Calu3 (cell line): Measurements from ENCODE around the gene FUBP3. TPM values are rescaled to one million over a fixed set of nuclear protein-coding genes. Genes with fewer than 3 reads are reported as not detected.
"Not testable (repeated sequence)": the region's sequence is repeated elsewhere in the genome, so short reads cannot be mapped to it uniquely, and the experiment has no call there.

Experiments
- BruUV-seq: library from RNA; stranded (reverse); fragments of 400-500 nt; replicated peaks from 2 replicates; lab custom pipeline; 2021; lab: Mats Ljungman, UMichigan
- CTCF ChIA-PET: fragments of 300-600 bp; sonication (Branson Sonifier 250); formaldehyde crosslinking; loops from one replicate; lab custom pipeline; 2022; ENCODE audit warnings: antibody characterized with exemption; lab: Charles Lee
- DNase-seq: peaks from one replicate; pipeline ENCODE4 v3.0.0; 2022
- H3K27ac Mint-ChIP-seq: one replicate; pipeline ENCODE4 v1.8.0; 2022; ENCODE audit warnings: mixed read lengths; ENCODE audit not compliant: unreplicated experiment
- H3K27me3 Mint-ChIP-seq: one replicate; pipeline ENCODE4 v1.8.0; 2022; ENCODE audit warnings: mixed read lengths; ENCODE audit not compliant: unreplicated experiment
- H3K36me3 Mint-ChIP-seq: one replicate; pipeline ENCODE4 v1.8.0; 2022; ENCODE audit warnings: mild to moderate bottlenecking, moderate library complexity, mixed read lengths; ENCODE audit not compliant: insufficient read depth, unreplicated experiment
- H3K4me1 Mint-ChIP-seq: one replicate; pipeline ENCODE4 v1.8.0; 2022; ENCODE audit warnings: mild to moderate bottlenecking, low read depth, mixed read lengths; ENCODE audit not compliant: unreplicated experiment
- H3K4me3 Mint-ChIP-seq: one replicate; pipeline ENCODE4 v1.8.0; 2022; ENCODE audit warnings: mild to moderate bottlenecking, low read depth, moderate library complexity, mixed read lengths; ENCODE audit not compliant: unreplicated experiment
- H3K9me3 Mint-ChIP-seq: one replicate; pipeline ENCODE4 v1.8.0; 2022; ENCODE audit warnings: low read depth, mixed read lengths; ENCODE audit not compliant: unreplicated experiment
- CTCF ChIP-seq: fragments of 200-600 bp; IDR thresholded peaks from one replicate; pipeline ENCODE4 v1.8.0; 2022; ENCODE audit warnings: antibody characterized with exemption; ENCODE audit not compliant: unreplicated experiment
- intact Hi-C: fragments of 100-400 bp; cut with micrococcal nuclease; formaldehyde crosslinking; loops from one replicate; pipeline ENCODE4 v1.10.0; 2022; ENCODE audit not compliant: unreplicated experiment
- total RNA-seq: library from RNA; stranded (reverse); gene quantifications from 2 replicates; pipeline ENCODE4 v1.2.3, GENCODE V29; 2022

FUBP3 gene
- total RNA-seq, 1 experiment from 2014 or later, result 51.0 TPM

GRCh38 chr9:130556396-130557076 lies 22.8 kb upstream of the FUBP3 start:
- no TSS peak for BruUV-seq
- intact Hi-C loops, result no loop called here
- DNase-seq, result no peak
- H3K27ac Mint-ChIP-seq, result no peak overlapping the region
- no peaks in the 10 kb centered on the region for H3K9me3 Mint-ChIP-seq
- CTCF ChIA-PET, result interaction anchor here (0.7 kb wide), 1 partner anchor 388 kb away, joined by 3 read pairs; no protein-coding TSS in a partner anchor
- H3K36me3 Mint-ChIP-seq, result no peaks in the 10 kb centered on the region
- H3K27me3 Mint-ChIP-seq, result peaks cover 10% of the 10 kb centered on the region
- no peaks in the 10 kb centered on the region for H3K4me1 Mint-ChIP-seq
- no peak overlapping the region for H3K4me3 Mint-ChIP-seq
- no peak for TF ChIP-seq CTCF

DNA sequence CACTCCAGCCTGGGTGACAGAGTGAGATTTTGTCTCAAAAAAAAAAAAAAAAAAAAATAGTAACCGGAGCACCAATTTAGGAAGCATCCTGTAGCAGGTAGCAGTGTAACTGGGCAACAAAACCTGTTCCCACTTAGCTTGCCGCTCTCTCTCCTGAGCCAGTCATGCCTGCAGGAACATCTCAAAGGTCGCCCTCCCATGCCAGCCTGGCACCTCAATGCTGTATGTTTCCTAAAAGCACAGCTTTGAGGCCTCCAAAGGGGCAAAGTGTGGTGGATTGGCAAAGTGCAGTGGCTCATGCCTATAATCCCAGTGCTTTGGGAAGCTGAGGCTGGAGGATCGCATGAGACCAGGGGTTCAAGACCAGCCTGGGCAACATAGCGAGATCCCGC lies 22.3 kb upstream of the FUBP3 start:
- CTCF ChIA-PET, result interaction anchor here (0.7 to 0.9 kb wide), 2 partner anchors 12 to 387 kb away, joined by 3 read pairs; no protein-coding TSS in a partner anchor
- Mint-ChIP-seq H3K4me3 (no peak overlapping the region), H3K27ac (no peak overlapping the region), H3K36me3 (no peaks in the 10 kb centered on the region), H3K9me3 (no peaks in the 10 kb centered on the region), H3K4me1 (no peaks in the 10 kb centered on the region), H3K27me3 (peaks cover 13% of the 10 kb centered on the region)
- BruUV-seq, result no TSS peak
- DNase-seq, result no peak
- intact Hi-C loops, result no loop called here
- no peak for TF ChIP-seq CTCF

DNA sequence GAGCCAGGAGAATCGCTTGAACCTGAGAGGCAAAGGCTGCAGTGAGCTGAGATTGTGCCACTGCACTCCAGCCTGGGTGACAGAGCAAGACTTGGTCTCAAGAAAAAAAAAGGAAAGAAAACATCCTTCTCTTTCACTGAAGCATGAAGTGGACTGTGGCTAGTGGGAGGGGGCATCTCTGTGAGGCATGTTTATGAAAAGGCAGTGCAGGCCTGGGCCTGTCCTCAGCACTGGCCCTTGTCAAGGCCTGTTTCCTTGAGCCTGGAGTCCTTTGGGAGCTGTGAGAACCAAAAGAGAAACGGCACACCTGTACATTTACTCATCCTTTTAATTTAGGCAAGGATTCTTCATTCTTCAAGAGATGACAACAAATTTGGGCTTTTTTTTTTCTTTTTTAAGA lies 18.3 kb upstream of the FUBP3 start:
- BruUV-seq, result no TSS peak
- Mint-ChIP-seq H3K36me3 (no peaks in the 10 kb centered on the region), H3K4me1 (no peaks in the 10 kb centered on the region), H3K27me3 (peaks cover 23% of the 10 kb centered on the region), H3K4me3 (no peak overlapping the region), H3K27ac (no peak overlapping the region), H3K9me3 (no peaks in the 10 kb centered on the region)
- CTCF ChIA-PET, result no interaction called here
- intact Hi-C loops, result no loop called here
- no peak for DNase-seq
- no peak for TF ChIP-seq CTCF

DNA sequence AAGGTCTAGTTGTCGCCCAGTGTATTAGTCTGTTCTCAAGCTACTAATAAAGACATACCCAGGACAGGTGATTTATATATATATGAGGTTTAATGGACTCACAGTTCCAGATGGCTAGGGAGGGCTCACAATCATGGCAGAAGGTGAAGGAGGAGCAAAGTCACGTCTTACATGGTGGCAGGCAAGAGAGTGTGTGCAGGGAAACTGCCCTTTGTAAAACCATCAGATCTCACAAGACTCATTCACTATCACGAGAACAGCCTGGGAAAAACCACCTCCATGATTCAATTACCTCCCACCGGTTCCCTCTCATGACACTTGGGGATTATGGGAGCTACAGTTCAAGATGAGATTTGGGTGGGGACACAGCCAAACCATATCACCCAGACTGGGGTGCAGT lies 16.9 kb upstream of the FUBP3 start:
- H3K36me3 Mint-ChIP-seq, BruUV-seq, DNase-seq, intact Hi-C loops, H3K9me3 Mint-ChIP-seq, CTCF ChIA-PET, H3K4me3 Mint-ChIP-seq, H3K4me1 Mint-ChIP-seq, H3K27ac Mint-ChIP-seq: not testable (repeated sequence)
- peaks cover 23% of the 10 kb centered on the region for H3K27me3 Mint-ChIP-seq

DNA sequence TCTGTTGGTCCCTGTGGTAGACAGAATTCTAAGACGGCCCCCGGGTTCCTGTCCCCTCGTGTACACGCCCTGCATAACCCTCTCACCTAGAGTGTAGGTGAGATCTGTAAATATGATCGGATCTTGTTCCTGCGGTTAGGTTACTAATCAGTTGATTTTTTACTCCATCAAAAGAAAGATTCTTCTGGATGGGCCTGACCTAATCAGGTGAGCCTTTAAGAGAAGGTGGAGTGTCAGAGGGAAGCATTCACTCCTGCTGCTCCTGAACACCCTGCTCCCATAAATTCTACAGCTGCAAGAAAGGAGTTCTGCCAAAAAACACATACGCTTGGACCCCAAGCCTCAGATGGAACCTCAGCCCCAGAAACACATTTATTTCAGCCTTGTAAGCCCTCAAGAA lies 15.6 kb upstream of the FUBP3 start:
- intact Hi-C loops, result no loop called here
- Mint-ChIP-seq H3K4me1 (no peaks in the 10 kb centered on the region), H3K4me3 (no peak overlapping the region), H3K27ac (no peak overlapping the region), H3K9me3 (no peaks in the 10 kb centered on the region), H3K27me3 (peaks cover 19% of the 10 kb centered on the region), H3K36me3 (no peaks in the 10 kb centered on the region)
- CTCF ChIA-PET, result no interaction called here
- DNase-seq, result no peak
- no peak for TF ChIP-seq CTCF
- no TSS peak for BruUV-seq
